ENCODE data around the gene GAPVD1.

GAPVD1 gene

DNA sequence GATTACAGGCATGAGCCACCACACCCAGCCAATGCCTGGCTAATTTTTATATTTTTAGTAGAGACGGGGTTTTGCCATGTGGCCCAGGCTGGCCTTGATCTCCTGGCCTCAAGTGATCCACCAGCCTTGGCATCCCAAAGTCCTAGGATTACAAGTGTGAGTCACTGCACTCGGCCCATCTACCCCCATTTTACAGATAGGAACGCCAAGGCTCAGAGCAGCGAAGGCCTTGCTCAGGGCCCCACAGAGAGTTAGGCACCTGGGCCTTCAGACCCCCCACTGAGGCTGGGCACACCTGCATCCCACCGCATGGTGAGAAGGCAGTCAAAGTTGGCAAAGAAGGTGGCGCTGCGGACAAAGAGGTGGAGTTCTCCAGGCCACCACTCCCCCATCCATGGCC lies 143.1 kb downstream of the GAPVD1 start:
- DNase-seq (ENCODE audit: low read depth in 2 of 2): no peak

- no peak for DNase-seq (ENCODE audit: low read depth in 2 of 2)
Observed at GRCh38 chr9:125405938-125406809, 144.5 kb downstream of the GAPVD1 start.

GRCh38 chr9:125406810-125407087 lies 145.1 kb downstream of the GAPVD1 start:
- DNase-seq (ENCODE audit: low read depth in 2 of 2): no peak

DNA sequence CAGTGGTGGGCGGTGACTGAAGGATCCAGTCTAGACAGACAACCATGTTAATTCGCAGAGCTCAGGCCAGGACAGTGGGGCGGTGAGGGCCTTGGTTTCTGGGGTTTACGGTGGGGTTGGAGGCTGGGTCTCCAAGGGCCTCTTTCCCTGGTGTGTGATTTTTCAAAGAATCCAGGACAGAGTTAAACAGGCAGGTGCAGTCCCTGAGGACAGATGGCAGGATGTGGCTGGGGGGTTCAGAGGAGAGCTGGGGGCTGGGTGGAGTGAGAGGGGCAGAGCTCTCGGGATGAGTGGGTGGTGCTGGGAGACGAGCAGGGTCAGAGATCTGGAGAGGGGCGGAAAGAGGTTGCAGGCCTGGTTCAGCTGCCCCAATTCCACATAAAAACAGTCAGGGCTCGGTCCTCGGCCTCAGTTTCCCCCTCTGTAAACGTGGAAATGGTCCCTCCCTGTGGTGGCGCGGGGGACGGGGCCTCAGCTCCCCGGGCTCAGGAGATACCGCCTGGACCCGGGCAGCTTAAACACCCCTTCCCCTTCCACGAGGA lies 145.9 kb downstream of the GAPVD1 start:
- no peak for DNase-seq (ENCODE audit: low read depth in 2 of 2)

DNA sequence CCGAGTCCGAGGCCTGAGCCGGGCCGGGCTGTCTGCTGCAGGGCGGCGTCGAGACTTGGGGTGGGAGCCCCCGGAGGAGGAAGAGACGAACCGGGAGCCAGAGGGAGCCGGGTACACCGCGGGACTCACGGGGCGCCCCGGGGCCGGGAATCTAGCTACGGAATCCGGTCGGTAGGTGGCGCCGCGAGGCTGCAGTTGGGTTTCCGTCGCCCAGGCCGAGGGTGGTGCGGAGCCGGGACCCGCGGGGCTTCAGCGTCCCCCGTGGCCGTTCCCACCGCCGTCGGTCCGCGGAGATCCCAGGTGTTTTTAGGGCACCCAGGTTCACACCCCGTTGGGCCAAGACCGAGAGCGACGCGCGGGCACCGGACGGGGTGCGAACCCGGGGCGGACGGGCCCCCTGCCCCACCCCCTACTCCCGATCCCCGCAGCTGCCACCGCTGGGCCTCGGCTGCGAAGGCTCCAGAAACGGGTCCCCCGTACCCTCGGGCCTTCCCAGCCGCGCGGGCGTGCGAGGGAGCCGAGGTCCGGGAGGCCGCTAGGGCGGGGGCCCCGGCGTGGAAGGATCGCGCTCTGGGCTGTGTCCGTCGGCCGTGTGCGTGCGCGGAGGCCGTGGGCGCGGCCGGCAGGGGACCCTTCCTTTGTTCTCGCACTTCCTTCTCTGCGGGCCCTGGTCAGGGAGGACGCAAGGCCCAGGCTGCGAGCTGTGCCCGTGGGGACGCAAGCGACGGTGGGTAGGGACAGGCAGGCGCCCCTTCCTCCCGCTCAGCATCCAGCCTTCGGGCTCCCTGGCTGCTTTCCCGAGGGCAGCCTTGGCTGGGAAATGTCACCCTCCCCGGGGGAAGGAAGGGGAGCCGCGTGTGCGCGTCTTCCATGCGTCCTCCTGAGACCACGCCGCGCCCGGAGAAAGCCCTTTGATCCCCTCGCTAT lies 146.6 kb downstream of the GAPVD1 start:
- peak; percentile 45 to 46 for DNase-seq (ENCODE audit: low read depth in 2 of 2)

DNA sequence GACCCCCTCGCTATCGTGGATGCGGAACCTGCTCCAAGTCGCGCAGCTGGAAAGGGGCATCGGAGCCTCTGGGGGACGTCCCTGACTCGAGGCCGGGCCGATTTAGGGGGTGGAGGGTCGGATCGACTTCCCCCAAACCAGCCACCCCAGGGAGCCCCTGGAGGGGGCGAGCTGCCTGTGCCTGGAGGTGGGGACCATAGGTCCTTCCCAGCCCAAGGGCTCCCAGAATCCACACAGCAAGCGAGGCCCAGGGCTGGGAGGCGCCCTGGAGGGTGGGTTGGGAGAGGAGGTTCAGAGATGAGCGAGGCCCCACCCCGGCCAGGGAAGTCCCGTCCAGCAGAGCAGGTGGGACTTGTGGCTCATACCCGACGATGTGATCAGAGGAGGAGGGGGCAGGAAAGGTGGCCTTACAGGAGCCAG lies 147.6 kb downstream of the GAPVD1 start:
- DNase-seq (ENCODE audit: low read depth in 2 of 2): no peak

GRCh38 chr9:125409637-125410521 lies 148.3 kb downstream of the GAPVD1 start:
- DNase-seq (ENCODE audit: low read depth in 2 of 2): no peak

DNA sequence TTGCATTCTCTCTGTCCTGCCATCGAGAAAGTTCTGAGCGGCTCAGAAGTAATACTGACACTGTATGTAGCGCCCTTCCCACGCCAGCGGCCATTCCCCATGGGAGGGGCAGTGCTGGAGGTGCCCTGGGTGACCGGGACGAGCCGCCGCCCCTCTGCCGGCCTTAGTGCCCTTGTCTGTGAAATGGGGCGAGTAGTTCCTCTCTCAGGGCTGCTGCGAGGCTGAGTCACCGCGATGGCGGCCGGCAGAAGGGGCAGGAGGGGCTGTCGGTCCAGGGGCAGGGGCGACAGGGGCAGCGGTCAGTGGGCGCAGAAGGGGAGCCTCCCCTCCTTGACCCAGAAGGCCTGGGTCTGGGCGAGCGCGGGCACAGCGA lies 148.9 kb downstream of the GAPVD1 start:
- no peak for DNase-seq (ENCODE audit: low read depth in 2 of 2)

GRCh38 chr9:125411171-125411756 lies 149.6 kb downstream of the GAPVD1 start:
- no peak for DNase-seq (ENCODE audit: low read depth in 2 of 2)

DNA sequence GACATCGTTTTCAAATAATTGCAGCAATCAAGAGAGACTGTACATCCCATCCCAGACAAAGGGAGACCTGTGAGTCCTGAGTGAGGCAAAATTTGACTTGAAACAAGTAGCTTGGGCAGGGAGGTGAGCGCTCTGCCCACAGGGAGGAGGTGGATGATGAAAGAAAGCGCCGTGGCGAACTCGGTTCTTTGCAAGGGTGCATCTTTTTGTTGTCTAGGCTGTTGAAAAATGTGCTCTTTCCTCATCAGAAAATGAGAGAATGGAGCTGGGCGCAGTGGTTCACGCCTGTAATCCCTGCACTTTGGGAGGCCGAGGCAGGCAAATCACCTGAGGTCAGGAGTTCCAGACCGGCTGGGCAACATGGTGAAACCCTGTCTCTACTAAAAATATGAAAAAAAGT lies 150.5 kb downstream of the GAPVD1 start:
- DNase-seq (ENCODE audit: low read depth in 2 of 2): no peak

DNA sequence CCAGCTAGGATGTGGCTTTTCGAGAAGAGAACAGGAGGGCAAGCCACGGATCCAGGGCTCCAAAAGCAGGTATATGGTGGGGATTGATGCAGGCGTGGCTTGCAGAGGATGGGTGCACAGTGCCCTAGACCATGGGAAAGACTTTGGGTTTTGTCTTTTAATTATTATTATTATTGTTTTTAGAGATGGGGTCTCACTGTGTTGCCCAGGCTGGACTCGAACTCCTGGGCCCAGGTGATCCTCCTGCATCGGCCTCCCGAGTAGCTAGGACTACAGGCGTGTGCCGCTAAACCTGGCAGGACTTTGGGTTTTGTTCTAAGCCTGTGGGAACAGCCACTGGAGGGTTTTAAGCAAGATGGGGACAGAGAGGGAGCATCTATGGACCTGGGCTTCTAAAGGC lies 152.0 kb downstream of the GAPVD1 start:
- DNase-seq (ENCODE audit: low read depth in 2 of 2): no peak

DNA sequence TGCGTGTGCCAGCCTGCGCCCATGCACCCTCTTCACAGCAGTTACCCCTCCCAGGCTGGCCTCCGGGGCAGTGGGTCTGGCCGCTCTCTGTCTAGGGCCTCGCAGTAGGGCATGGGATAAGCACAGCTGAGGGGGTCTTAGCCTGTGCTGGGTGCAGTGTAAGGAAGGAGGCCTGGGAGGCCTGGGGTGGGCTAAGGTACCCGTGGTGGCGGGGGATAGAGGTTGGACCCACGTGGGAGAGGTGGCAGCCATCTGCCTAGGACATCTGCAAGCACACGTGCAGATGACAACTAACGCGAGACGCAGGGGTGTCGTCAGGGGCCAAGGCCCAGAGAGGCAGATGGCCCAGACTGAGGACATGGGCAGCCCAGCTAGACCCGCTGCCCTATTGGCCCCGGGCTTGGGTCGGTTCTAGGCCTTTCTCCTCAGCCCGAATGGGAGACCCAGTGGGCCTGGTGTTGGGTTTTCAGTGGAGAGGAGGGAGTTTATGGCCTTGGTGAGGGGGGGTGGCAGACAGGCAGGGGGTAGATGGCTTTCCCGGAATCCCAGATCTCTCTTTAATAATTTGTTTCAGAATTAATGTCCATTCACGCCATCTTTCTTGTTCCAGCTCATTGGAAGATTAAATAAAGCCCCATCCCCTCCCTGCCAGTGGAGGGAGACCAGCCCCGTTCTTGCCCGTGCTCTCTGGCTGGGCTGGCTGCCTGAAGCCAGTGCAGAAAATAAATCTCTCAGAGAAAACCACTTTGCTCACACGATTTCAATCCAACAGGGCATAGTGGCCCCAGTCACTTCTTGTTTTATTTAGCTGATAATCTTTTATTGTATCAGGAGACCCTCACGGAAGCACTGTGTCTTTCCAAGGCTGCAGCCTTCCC lies 154.2 kb downstream of the GAPVD1 start:
- no peak for DNase-seq (ENCODE audit: low read depth in 2 of 2)

GRCh38 chr9:125416517-125416916 lies 154.9 kb downstream of the GAPVD1 start:
- DNase-seq (ENCODE audit: low read depth in 2 of 2): no peak
